Urinary bladder (tissue), 4 donors: ENCODE measurements around the gene ATF4. TPM values are rescaled to one million over a fixed set of nuclear protein-coding genes. Genes with fewer than 3 reads are reported as not detected.
A peak's percentile ranks its signal among the peaks of the same experiment; 100 is the strongest.
"Not testable (repeated sequence)": the region's sequence is repeated elsewhere in the genome, so short reads cannot be mapped to it uniquely, and the experiment has no call there.

Experiments
- DNase-seq: peaks from one replicate; pipeline ENCODE4 v3.0.0-alpha.2; 2015; ENCODE audit errors: extremely low spot score
- H3K27ac ChIP-seq: one replicate; pipeline ENCODE4 v1.5.1; 2013; ENCODE audit warnings: low read depth, mild to moderate bottlenecking, moderate library complexity
- H3K36me3 ChIP-seq: one replicate; pipeline ENCODE4 v1.6.1; 2013; ENCODE audit warnings: mild to moderate bottlenecking, moderate library complexity; ENCODE audit not compliant: insufficient read depth
- H3K4me1 ChIP-seq: one replicate; pipeline ENCODE4 v1.6.1; 2013; ENCODE audit warnings: mild to moderate bottlenecking, moderate library complexity; ENCODE audit not compliant: insufficient read depth
- H3K4me3 ChIP-seq: one replicate; pipeline ENCODE4 v1.5.1; 2013; ENCODE audit warnings: low read depth, low read length
- WGBS: extraction: QIAGEN DNeasy Blood & Tissue Kit; methylation state at CpG from one replicate; pipeline ENCODE4 v1.1.7; 2013; 5-methylcytosine and 5-hydroxymethylcytosine counted together
- polyA plus RNA-seq: library from polyadenylated mRNA; stranded (reverse); fragments of 200-250 nt; gene quantifications from one replicate; pipeline ENCODE4 v1.2.3, GENCODE V29; 2013
- total RNA-seq: library from RNA; depleted of rRNA; stranded (reverse); fragments of >200 nt; gene quantifications from one replicate; pipeline ENCODE4 v1.2.3, GENCODE V29; 2014
- donor health status: healthy with polysubstance abuse.
- donor health status: healthy.

Gene ATF4
- total and polyA plus RNA-seq, 2 donors, result 154 to 633 TPM

DNA sequence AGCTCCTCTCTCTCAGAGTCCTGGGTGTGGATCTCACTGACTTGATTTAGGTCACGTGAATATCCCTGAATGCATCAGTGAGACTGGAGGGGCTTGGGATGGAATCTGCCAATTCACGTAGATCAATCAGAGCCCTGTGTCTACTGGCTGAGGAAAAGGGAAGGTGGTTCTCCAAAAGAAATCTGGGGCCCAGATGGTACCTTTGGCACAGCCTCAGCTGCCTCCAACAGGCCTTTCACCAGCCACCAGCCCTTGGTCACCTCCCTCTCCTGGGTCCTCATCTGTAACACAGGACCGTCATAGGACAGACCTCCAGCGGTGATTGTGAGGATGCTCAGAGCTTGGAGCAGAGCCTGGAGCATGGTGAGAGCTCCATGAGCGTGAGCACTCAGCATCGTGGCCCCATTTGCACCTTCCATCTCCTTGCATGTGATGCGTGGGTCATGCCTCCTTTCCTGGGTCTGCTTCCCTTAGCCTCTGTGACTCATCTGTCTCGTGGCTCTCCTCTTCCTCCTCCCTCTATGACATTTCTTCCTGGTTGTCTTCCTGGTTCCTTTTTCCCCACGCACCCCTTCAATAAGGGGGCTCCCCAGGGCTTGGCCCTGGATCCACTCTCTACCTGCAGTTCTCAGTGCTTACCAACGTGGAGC, 25.8 kb upstream of the ATF4 start:
- WGBS, result 81% methylated on average over 10 of the region's 10 CpGs
- no peak overlapping the region for H3K4me3 ChIP-seq
- no peaks in the 10 kb centered on the region for H3K36me3 ChIP-seq
- no peak overlapping the region for H3K27ac ChIP-seq
- no peak for DNase-seq
- no peaks in the 10 kb centered on the region for H3K4me1 ChIP-seq

GRCh38 chr22:39496131-39496838, 24.1 kb upstream of the ATF4 start:
- Histone ChIP-seq H3K4me1 (no peaks in the 10 kb centered on the region), H3K36me3 (no peaks in the 10 kb centered on the region)

DNA sequence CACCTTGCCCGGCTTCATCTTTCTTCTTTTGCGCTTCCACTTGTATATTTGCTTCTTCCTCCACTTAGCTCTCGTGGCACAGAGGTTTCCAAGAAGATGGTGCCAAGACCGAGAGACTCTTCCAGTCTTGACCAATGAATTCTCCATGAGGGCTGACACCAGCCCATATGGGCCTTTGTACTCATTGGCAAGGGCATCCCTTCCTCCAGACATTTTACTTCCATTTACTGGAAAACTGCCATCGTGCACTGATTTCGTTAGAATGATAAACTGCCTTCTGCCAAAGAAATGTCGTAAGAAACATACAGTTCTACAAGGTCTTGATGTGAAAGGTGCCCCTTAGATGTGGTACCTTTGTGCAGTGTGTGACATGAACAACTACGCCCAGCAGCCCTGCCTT, 22.9 kb upstream of the ATF4 start:
- no peak overlapping the region for H3K4me3 ChIP-seq
- 81% methylated on average over 8 of the region's 8 CpGs for WGBS
- no peaks in the 10 kb centered on the region for H3K36me3 ChIP-seq
- no peaks in the 10 kb centered on the region for H3K4me1 ChIP-seq
- no peak overlapping the region for H3K27ac ChIP-seq
- DNase-seq, result no peak

More at GRCh38 chr22:39496131-39496838, 24.1 kb upstream of the ATF4 start:
- H3K27ac ChIP-seq, result no peak overlapping the region
- DNase-seq, result no peak
- 42% methylated on average over 13 of the region's 13 CpGs for WGBS
- H3K4me3 ChIP-seq, result no peak overlapping the region

GRCh38 chr22:39498368-39498767, 22.0 kb upstream of the ATF4 start:
- Histone ChIP-seq H3K4me3 (no peak overlapping the region), H3K36me3 (no peaks in the 10 kb centered on the region), H3K27ac (no peak overlapping the region), H3K4me1 (peaks cover 4% of the 10 kb centered on the region)
- WGBS, result 25% methylated on average over 2 of the region's 2 CpGs
- no peak for DNase-seq

- H3K4me1 ChIP-seq, result peaks cover 4% of the 10 kb centered on the region
- no peak for DNase-seq
- WGBS, result 52% methylated on average over 3 of the region's 3 CpGs
- H3K27ac ChIP-seq, result no peak overlapping the region
- no peak overlapping the region for H3K4me3 ChIP-seq
- no peaks in the 10 kb centered on the region for H3K36me3 ChIP-seq
Measured at GRCh38 chr22:39498802-39499201, 21.6 kb upstream of the ATF4 start.

- no peak overlapping the region for H3K4me3 ChIP-seq
- no peak for DNase-seq
- WGBS, result 86% methylated on average over 6 of the region's 6 CpGs
- H3K4me1 ChIP-seq, result peaks cover 4% of the 10 kb centered on the region
- H3K27ac ChIP-seq, result no peak overlapping the region
- no peaks in the 10 kb centered on the region for H3K36me3 ChIP-seq
Measured at GRCh38 chr22:39500101-39500500, 20.3 kb upstream of the ATF4 start.

DNA sequence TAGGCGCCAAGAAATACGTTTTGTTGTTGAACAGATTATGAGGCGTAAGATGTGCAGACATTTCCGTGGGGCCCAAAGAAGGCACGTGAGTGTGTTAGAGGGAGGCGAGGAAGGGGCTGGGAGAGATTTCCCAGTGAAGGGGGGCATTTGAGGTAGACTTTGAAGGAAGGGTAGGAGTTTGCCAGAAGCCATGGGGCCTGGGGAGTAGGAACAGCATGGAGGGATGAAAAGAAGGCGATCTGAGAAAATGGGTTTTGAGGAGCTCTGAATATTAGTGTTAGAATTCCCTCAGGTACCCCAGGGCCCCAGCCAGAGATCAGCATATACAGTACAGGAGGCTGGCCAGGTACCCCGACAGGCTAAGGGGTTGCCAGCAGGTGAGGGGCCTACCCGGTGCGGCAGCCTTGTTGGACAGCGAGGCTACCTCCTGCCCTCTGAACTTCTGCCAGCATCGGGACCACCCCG, 18.7 kb upstream of the ATF4 start:
- 21% methylated on average over 13 of the region's 13 CpGs for whole genome bisulfite sequencing
- peaks cover 4% of the 10 kb centered on the region for H3K4me1 ChIP-seq
- H3K4me3 ChIP-seq, result peak overlapping the region; percentile 17
- no peak for DNase-seq
- H3K36me3 ChIP-seq, result no peaks in the 10 kb centered on the region
- H3K27ac ChIP-seq, result peak overlapping the region; percentile 84

DNA sequence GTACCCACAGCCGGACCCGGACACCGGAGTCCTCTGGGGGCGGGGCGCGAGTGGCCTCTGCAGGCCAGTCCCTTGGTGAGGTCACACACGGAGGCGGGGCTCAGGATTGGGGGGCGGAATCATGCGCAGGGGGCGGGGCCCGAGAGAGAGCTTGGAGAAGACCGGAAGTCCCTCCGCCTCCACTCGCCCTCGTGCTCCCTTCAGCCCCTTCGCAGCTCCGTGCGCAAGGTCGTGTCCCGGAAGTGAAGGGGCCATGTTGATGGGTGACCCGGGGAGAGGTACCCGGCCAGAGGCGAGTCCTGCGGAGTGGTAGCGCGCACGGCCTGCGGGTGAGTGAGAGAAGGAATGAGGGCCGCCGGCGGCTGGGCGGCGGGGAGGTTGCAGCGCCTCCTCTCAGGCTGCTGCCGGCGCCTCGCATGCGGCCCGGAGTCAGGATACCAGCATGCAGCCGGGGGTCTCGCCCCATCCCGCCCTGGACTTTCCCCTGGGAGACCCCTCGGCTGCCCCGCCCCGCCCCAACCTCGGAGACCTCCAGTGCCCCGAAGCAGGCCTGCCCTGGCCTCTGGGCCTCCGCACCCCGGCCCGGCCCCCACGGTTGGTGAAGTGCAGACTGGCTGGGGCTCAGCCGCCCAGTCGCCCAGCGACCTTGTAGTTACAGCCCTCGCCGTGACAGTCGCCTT, 18.1 kb upstream of the ATF4 start, which contains the start of gene MIEF1:
TSS of gene MIEF1 (plus strand) at position 182 of the 680 bp plus-strand sequence. CDS start 9,005 bp downstream, outside the sequence.
- WGBS, result under 1% methylated on average over 58 of the region's 58 CpGs
- H3K27ac ChIP-seq, result peak within 1 kb of the TSS; percentile 84
- peak within 1 kb of the TSS; percentile 91 for H3K4me3 ChIP-seq
- DNase-seq, result peak; percentile 93
- H3K4me1 ChIP-seq, result peaks cover 4% of the 10 kb centered on the region
- no peaks in the 10 kb centered on the region for H3K36me3 ChIP-seq

- H3K36me3 ChIP-seq, result no peaks in the 10 kb centered on the region
- H3K4me1 ChIP-seq, result peaks cover 4% of the 10 kb centered on the region
- 10% methylated on average over 18 of the region's 18 CpGs for WGBS
Measured at GRCh38 chr22:39502789-39503409, 17.5 kb upstream of the ATF4 start.

DNA sequence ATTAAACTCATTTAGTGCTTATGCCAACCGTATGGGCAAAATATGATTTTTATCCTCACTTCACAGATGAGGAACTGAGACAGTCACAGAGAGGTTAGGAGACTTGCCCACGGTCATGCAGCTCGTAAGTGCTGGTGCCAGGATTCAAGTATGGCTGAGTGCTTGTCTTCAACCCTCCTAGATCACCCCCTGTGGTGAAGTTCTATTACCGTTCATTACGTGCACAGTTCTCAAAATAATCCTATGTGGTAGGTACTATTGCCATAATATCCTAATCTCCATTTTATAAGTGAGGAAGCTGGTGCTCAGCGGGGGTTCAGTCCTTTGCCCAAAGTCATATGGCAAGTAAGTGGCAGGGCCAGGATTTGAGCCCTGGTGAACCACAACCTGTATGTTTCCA, 16.7 kb upstream of the ATF4 start:
- no peaks in the 10 kb centered on the region for H3K36me3 ChIP-seq
- 58% methylated on average over 6 of the region's 6 CpGs for WGBS
- H3K4me1 ChIP-seq, result peaks cover 4% of the 10 kb centered on the region
- H3K4me3 ChIP-seq, result no peak overlapping the region
- no peak for DNase-seq
- H3K27ac ChIP-seq, result no peak overlapping the region

More at GRCh38 chr22:39502789-39503409, 17.5 kb upstream of the ATF4 start:
- no peak for DNase-seq
- H3K27ac ChIP-seq, result no peak overlapping the region
- peak overlapping the region; percentile 91 for H3K4me3 ChIP-seq

- no peak for DNase-seq
- 93% methylated on average over 16 of the region's 16 CpGs for WGBS
- Histone ChIP-seq H3K36me3 (no peaks in the 10 kb centered on the region), H3K4me3 (no peak overlapping the region), H3K4me1 (peaks cover 4% of the 10 kb centered on the region), H3K27ac (no peak overlapping the region)
Measured at GRCh38 chr22:39504071-39504470, 16.3 kb upstream of the ATF4 start.

DNA sequence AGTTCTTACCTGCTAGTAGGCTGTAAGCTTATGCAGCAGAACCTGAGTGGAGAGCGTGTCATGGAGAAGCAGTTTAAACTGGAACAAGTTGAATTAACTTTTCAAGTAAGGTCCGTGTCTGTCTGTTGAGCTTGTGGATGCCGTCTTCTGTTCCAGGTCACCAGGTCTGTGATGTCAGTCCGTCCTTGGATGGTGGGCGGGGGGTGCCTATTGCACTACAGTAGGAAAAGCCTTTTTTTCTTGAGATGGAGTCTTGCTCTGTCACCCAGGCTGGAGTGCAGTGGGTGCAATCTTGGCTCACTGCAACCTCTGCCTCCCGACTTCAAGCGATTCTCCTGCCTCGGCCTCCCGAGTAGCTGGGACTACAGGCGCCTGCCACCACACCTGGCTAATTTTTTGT, 13.3 kb upstream of the ATF4 start:
- not testable (repeated sequence) for H3K4me1 ChIP-seq, H3K4me3 ChIP-seq, H3K36me3 ChIP-seq, H3K27ac ChIP-seq, DNase-seq
- 81% methylated on average over 10 of the region's 10 CpGs for WGBS

DNA sequence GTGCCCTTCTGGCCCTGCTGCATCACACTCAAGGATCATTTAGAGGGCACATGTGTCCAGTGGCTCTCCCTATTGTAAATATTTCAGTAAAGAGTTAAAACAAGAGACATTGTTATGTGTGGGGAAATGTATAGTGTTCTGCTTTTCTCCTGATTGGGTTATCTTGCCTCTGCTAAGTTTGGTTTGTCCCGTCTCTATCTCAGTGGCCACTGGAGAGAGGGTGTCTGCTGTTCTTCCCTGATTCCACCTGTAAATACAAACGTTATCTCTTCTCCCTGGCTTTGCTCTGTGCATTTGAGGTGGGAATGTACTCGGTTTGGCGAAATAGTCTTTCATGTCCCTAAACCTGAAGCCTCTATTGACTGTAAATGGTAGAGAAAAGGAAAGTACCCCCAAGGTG, 12.0 kb upstream of the ATF4 start:
- H3K36me3 ChIP-seq, result peaks cover 2% of the 10 kb centered on the region
- WGBS, result 73% methylated on average over 4 of the region's 4 CpGs

More for the DNA sequence above, 12.0 kb upstream of the ATF4 start:
- DNase-seq, result no peak
- H3K4me3 ChIP-seq, result no peak overlapping the region
- no peaks in the 10 kb centered on the region for H3K4me1 ChIP-seq
- no peak overlapping the region for H3K27ac ChIP-seq
